IMR-90 (cell line): Measurements from ENCODE around the gene XYLT2. TPM values are rescaled to one million over a fixed set of nuclear protein-coding genes. Genes with fewer than 3 reads are reported as not detected.

Source experiments
- ATAC-seq: fragments of 200-7000 bp; cut with Tn5 transposase; 2 replicates; pipeline ENCODE4 v1.9.1; 2020; ENCODE audit warnings: low read depth, mild to moderate bottlenecking, moderate library complexity
- BruUV-seq: library from RNA; stranded (reverse); fragments of 400-500 nt; replicated peaks from 2 replicates; lab custom pipeline; 2021; lab: Mats Ljungman, UMichigan
- CTCF ChIA-PET: fragments of 300-600 bp; formaldehyde crosslinking; extraction: SDS; loops from one replicate; lab custom pipeline; 2021; ENCODE audit warnings: antibody characterized with exemption; lab: Yijun Ruan, JAX
- POLR2A ChIA-PET: fragments of 300-600 bp; sonication (Branson Sonifier 250); formaldehyde crosslinking; loops from one replicate; lab custom pipeline; 2022; ENCODE audit warnings: antibody characterized with exemption; ENCODE audit not compliant: unreplicated experiment; lab: Charles Lee
- DNase-seq: peaks from one replicate; pipeline ENCODE4 v3.0.0; 2013
- H2AFZ ChIP-seq: replicated peaks from 2 replicates; pipeline ENCODE3; 2013; ENCODE audit warnings: low read length, mild to moderate bottlenecking; ENCODE audit not compliant: poor library complexity
- H2AK5ac ChIP-seq: 2 replicates; pipeline ENCODE4 v1.6.1; 2013; ENCODE audit warnings: low read depth, low read length, inconsistent platforms
- H2AK9ac ChIP-seq: replicated peaks from 2 replicates; pipeline ENCODE3; 2013; ENCODE audit warnings: mild to moderate bottlenecking, low read depth, low read length, moderate library complexity; ENCODE audit not compliant: poor library complexity
- H2BK120ac ChIP-seq: 2 replicates; pipeline ENCODE4 v1.6.1; 2013; ENCODE audit warnings: low read depth, low read length, inconsistent platforms
- H2BK15ac ChIP-seq: 3 replicates; pipeline ENCODE4 v1.6.1; 2013; ENCODE audit warnings: low read depth, low read length, inconsistent platforms
- H2BK20ac ChIP-seq: 2 replicates; pipeline ENCODE4 v1.6.1; 2013; ENCODE audit warnings: low read depth, mild to moderate bottlenecking, inconsistent platforms, low read length, moderate library complexity
- H2BK5ac ChIP-seq: 2 replicates; pipeline ENCODE4 v1.6.1; 2013; ENCODE audit warnings: mild to moderate bottlenecking, low read depth, low read length, inconsistent platforms; ENCODE audit not compliant: poor library complexity, severe bottlenecking
- H3K14ac ChIP-seq: replicated peaks from 2 replicates; pipeline ENCODE4 v1.6.1; 2013; ENCODE audit warnings: low read depth, low read length, inconsistent platforms
- H3K18ac ChIP-seq: 2 replicates; pipeline ENCODE4 v1.6.1; 2013; ENCODE audit warnings: low read depth, low read length, control low read depth
- H3K23ac ChIP-seq: 2 replicates; pipeline ENCODE4 v1.6.1; 2013; ENCODE audit warnings: low read depth, low read length, inconsistent platforms
- H3K27ac ChIP-seq: 2 replicates; pipeline ENCODE4 v1.5.1; 2013; ENCODE audit warnings: mild to moderate bottlenecking, control low read depth, low read length; ENCODE audit not compliant: insufficient read depth
- H3K27me3 ChIP-seq: 2 replicates; pipeline ENCODE4 v1.6.1; 2013; ENCODE audit warnings: low read length; ENCODE audit not compliant: control insufficient read depth, insufficient read depth
- H3K36me3 ChIP-seq: 2 replicates; pipeline ENCODE4 v1.6.1; 2013; ENCODE audit warnings: low read length, mixed read lengths; ENCODE audit not compliant: control insufficient read depth, insufficient read depth
- H3K4ac ChIP-seq: 2 replicates; pipeline ENCODE4 v1.6.1; 2013; ENCODE audit warnings: low read depth, low read length, inconsistent platforms
- H3K4me1 ChIP-seq: 2 replicates; pipeline ENCODE4 v1.6.1; 2013; ENCODE audit warnings: low read length, mixed read lengths; ENCODE audit not compliant: control insufficient read depth, insufficient read depth
- H3K4me2 ChIP-seq: 2 replicates; pipeline ENCODE4 v1.6.1; 2013; ENCODE audit warnings: low read depth, mild to moderate bottlenecking, control low read depth, low read length, moderate library complexity
- H3K4me3 ChIP-seq: 2 replicates; pipeline ENCODE4 v1.5.1; 2013; ENCODE audit warnings: low read depth, mild to moderate bottlenecking, control low read depth, low read length, moderate library complexity; ENCODE audit not compliant: insufficient read depth
- H3K56ac ChIP-seq: 2 replicates; pipeline ENCODE4 v1.6.1; 2013; ENCODE audit warnings: low read length, inconsistent platforms; ENCODE audit not compliant: insufficient read depth; ENCODE audit errors: extremely low read depth
- H3K79me1 ChIP-seq, 2 experiments: 2 replicates each; pipeline ENCODE4 v1.6.1; 2013; ENCODE audit warnings: low read length in 2 of 2, inconsistent platforms in 1 of 2, low read depth in 1 of 2
- H3K9ac ChIP-seq: 2 replicates; pipeline ENCODE4 v1.6.1; 2013; ENCODE audit warnings: low read depth, low read length, control low read depth
- H3K9me1 ChIP-seq: 2 replicates; pipeline ENCODE4 v1.6.1; 2013; ENCODE audit warnings: low read length, inconsistent platforms; ENCODE audit not compliant: insufficient read depth
- H3K9me3 ChIP-seq: 2 replicates; pipeline ENCODE4 v1.6.1; 2013; ENCODE audit warnings: low read length; ENCODE audit not compliant: control insufficient read depth, insufficient read depth
- H4K20me1 ChIP-seq: 2 replicates; pipeline ENCODE4 v1.6.1; 2013; ENCODE audit warnings: low read length, inconsistent platforms; ENCODE audit not compliant: insufficient read depth
- H4K5ac ChIP-seq: 2 replicates; pipeline ENCODE4 v1.6.1; 2013; ENCODE audit warnings: mild to moderate bottlenecking, low read depth, low read length, control low read depth
- H4K8ac ChIP-seq, 2 experiments: 2 replicates each; pipeline ENCODE4 v1.6.1; 2013; ENCODE audit warnings: low read depth in 2 of 2, low read length in 2 of 2, control low read depth in 1 of 2, inconsistent platforms in 1 of 2
- H4K91ac ChIP-seq: 2 replicates; pipeline ENCODE4 v1.6.1; 2013; ENCODE audit warnings: low read depth, low read length, inconsistent platforms; ENCODE audit not compliant: insufficient read depth
- BHLHE40 ChIP-seq: fragments of 150-350 bp; IDR thresholded peaks from 2 replicates; pipeline ENCODE4 v1.6.1; 2016; ENCODE audit warnings: mild to moderate bottlenecking, low read depth, low read length
- CEBPB ChIP-seq: IDR thresholded peaks from 2 replicates; pipeline ENCODE4 v1.6.1; 2012; ENCODE audit warnings: low read depth, low read length, improper control_type of control experiment
- FOS ChIP-seq: fragments of 150-350 bp; IDR thresholded peaks from 2 replicates; pipeline ENCODE4 v1.6.1; 2016; ENCODE audit warnings: low read depth, low read length
- POLR2A ChIP-seq: IDR thresholded peaks from 2 replicates; pipeline ENCODE4 v1.6.1; 2012; ENCODE audit warnings: mild to moderate bottlenecking, low read depth, low read length
- WGBS, 2 experiments: methylation state at CpG; one replicate each; pipeline versions ENCODE4 v1.1.5 to v1.1.7; 2013; ENCODE audit warnings: missing lambda C conversion rate in 2 of 2; ENCODE audit not compliant: insufficient read length in 1 of 2; ENCODE audit errors: extremely low coverage in 2 of 2; 5-methylcytosine and 5-hydroxymethylcytosine counted together
- dilution Hi-C: fragments of 300-500 bp; cut with HindIII; formaldehyde crosslinking; loops from one replicate; pipeline ENCODE4 v1.14.3; 2018; ENCODE audit warnings: low sequenced_read_pairs; ENCODE audit not compliant: unreplicated experiment
- in situ Hi-C: fragments of 300-500 bp; cut with MboI; formaldehyde crosslinking; loops from 3 replicates; pipeline ENCODE4 v1.14.3; 2019; ENCODE audit warnings: low sequenced_read_pairs, inconsistent platforms, mixed read lengths
- intact Hi-C: fragments of 100-400 bp; cut with micrococcal nuclease; formaldehyde crosslinking; loops from 2 replicates; pipeline ENCODE4 v1.10.0; 2022
- polyA plus RNA-seq, 3 experiments: library from polyadenylated mRNA; depleted of rRNA; stranded (reverse); fragments of >200 nt; gene quantifications; 2 replicates each; pipeline ENCODE4 v1.2.3, GENCODE V29; 2012; ENCODE audit warnings: low replicate concordance in 1 of 3
- total RNA-seq: library from RNA; depleted of rRNA; stranded (reverse); fragments of >200 nt; gene quantifications from 2 replicates; pipeline ENCODE4 v1.2.3, GENCODE V29; 2012

XYLT2 gene
- total and polyA plus RNA-seq, 2 of the 4 experiments (the other 2 are of a cell fraction): 27.7 to 31.9 TPM

GRCh38 chr17:50346313-50347116, 589 bp downstream of the XYLT2 start:
- Histone ChIP-seq H3K4me3 (peak overlapping the region; percentile 95), H3K9me1 (peaks cover 28% of the 10 kb centered on the region), H2AFZ (peak overlapping the region; percentile 96), H3K79me1 (peaks cover 38 to 55% of the 10 kb centered on the region in 2 experiments), H3K18ac (peak overlapping the region; percentile 42; the same call in 1 of the 2 replicates), H4K91ac (peak overlapping the region; percentile 82), H4K5ac (peak overlapping the region; percentile 28; the same call in 1 of the 2 replicates), H2BK120ac (no peak overlapping the region; the same call in 1 of the 2 replicates), H2AK9ac (peak overlapping the region; percentile 83), H2BK15ac (no peak overlapping the region; the same call in 2 of the 3 replicates), H3K36me3 (no peaks in the 10 kb centered on the region), H3K4me2 (peak overlapping the region; percentile 87), H3K27me3 (0 out of 2 replicates have a peak, but pooled peaks cover 2% of the 10 kb centered on the region), H3K4ac (peak overlapping the region; percentile 88), H4K20me1 (peaks cover 34% of the 10 kb centered on the region), H4K8ac (peak overlapping the region; percentile 66 to 81; a peak in 3 of 4 replicates), H3K9ac (peak overlapping the region; percentile 89), H2AK5ac (peak overlapping the region; percentile 60), H2BK5ac (peak overlapping the region; percentile 82), H3K14ac (peak overlapping the region; percentile 88), H3K56ac (0 out of 2 replicates have a peak overlapping the region, but pooled peaks have one; percentile 39), H3K4me1 (peaks cover 19% of the 10 kb centered on the region), H3K9me3 (no peaks in the 10 kb centered on the region), H2BK20ac (no peak overlapping the region), H3K23ac (peak overlapping the region; percentile 62; the same call in 1 of the 2 replicates), H3K27ac (peak overlapping the region; percentile 81)
- TF ChIP-seq CEBPB: no peak
- no peak; the same call in 1 of the 2 replicates for TF ChIP-seq BHLHE40
- TF ChIP-seq FOS: no peak
- TF ChIP-seq POLR2A: peak; percentile 9; the same call in 1 of the 2 replicates
- DNase-seq (no peak), ATAC-seq (peak; percentile 59)
- in situ Hi-C loops (no loop called here), intact Hi-C loops (no loop called here), dilution Hi-C loops (no loop called here)
- POLR2A ChIA-PET: interaction anchor here (0.5 kb wide), 1 partner anchor 14 kb away, joined by 7 read pairs; no protein-coding TSS in a partner anchor
- CTCF ChIA-PET: interaction anchor here (0.5 to 1.0 kb wide), 2 partner anchors 14 to 753 kb away, joined by 3 to 6 read pairs; no protein-coding TSS in a partner anchor
- BruUV-seq: no TSS peak
- WGBS, 2 experiments: 1% methylated on average over 24 of the region's 57 CpGs; no CpG with 5 or more reads in 1 of the 2 experiments
